Kidney (tissue), 14 donors: ENCODE results near the gene SORBS1. TPM values are rescaled to one million over a fixed set of nuclear protein-coding genes. Genes with fewer than 3 reads are reported as not detected.

Experiments
- DNase-seq, 5 donors: peaks; one replicate each; pipeline ENCODE4 v3.0.0-alpha.2; 2013 to 2020
- FAIRE-seq: peaks from 2 replicates; lab custom pipeline; 2012; peaks lifted over from hg19 to GRCh38; lab: Jason Lieb, UNC
- H3K27ac ChIP-seq, 2 donors: one replicate each; pipeline ENCODE4 v1.7.0; 2013; ENCODE audit warnings: low read depth in 2 of 2, low read length in 2 of 2, inconsistent platforms in 1 of 2
- H3K27me3 ChIP-seq: one replicate; pipeline ENCODE4 v1.7.1; 2013; ENCODE audit warnings: low read length, inconsistent platforms; ENCODE audit not compliant: control insufficient read depth, insufficient read depth
- H3K36me3 ChIP-seq, 3 donors: one replicate each; pipeline versions ENCODE4 v1.7.0 to v1.7.1; 2013; ENCODE audit warnings: low read length in 3 of 3, control low read depth in 1 of 3, inconsistent platforms in 1 of 3; ENCODE audit not compliant: insufficient read depth in 3 of 3, control insufficient read depth in 2 of 3
- H3K4me1 ChIP-seq, 3 donors: one replicate each; pipeline versions ENCODE4 v1.7.0 to v1.7.1; 2013; ENCODE audit warnings: low read length in 3 of 3, inconsistent platforms in 1 of 3, low read depth in 1 of 3; ENCODE audit not compliant: control insufficient read depth in 2 of 3, insufficient read depth in 2 of 3
- H3K4me3 ChIP-seq, 3 donors: one replicate each; pipeline versions ENCODE4 v1.7.0 to v1.8.1; 2013; ENCODE audit warnings: low read length in 3 of 3, control low read depth in 1 of 3, inconsistent platforms in 1 of 3
- H3K9ac ChIP-seq, 3 donors: one replicate each; pipeline versions ENCODE4 v1.7.0 to v1.7.1; 2013; ENCODE audit warnings: low read length in 3 of 3, control low read depth in 1 of 3, inconsistent platforms in 1 of 3
- H3K9me3 ChIP-seq, 3 donors: one replicate each; pipeline versions ENCODE4 v1.7.0 to v1.7.1; 2013; ENCODE audit warnings: low read length in 3 of 3, control low read depth in 1 of 3, inconsistent platforms in 1 of 3; ENCODE audit not compliant: control insufficient read depth in 2 of 3, insufficient read depth in 1 of 3
- CTCF ChIP-seq: IDR thresholded peaks from 3 replicates; pipeline ENCODE4 v1.5.1; 2012; ENCODE audit warnings: mild to moderate bottlenecking, moderate library complexity, borderline replicate concordance; ENCODE audit not compliant: insufficient read depth; ENCODE audit errors: extremely low read depth
- intact Hi-C: fragments of 100-400 bp; cut with DNase I; formaldehyde crosslinking; loops from one replicate; pipeline ENCODE4 v1.11.1; 2022
- polyA plus RNA-seq: library from polyadenylated mRNA; stranded (reverse); fragments of 350-450 nt; fragmentation: Illumina TruSeq; extraction: RNeasy Lipid Tissue Mini Kit (QIAGEN cat#74804); gene quantifications from one replicate; pipeline ENCODE4 v1.2.3, GENCODE V29; 2014; ENCODE audit warnings: low read depth, low replicate concordance; ENCODE audit not compliant: insufficient read depth
- total RNA-seq: library from RNA; stranded (reverse); fragmentation: NEBNext Ultra II Directional; extraction: Animal tissue kit (Norgen Biotek cat#: 25700); gene quantifications from one replicate; pipeline ENCODE4 v1.2.1, GENCODE V29; 2021
- donor health status: control.
- donor health status: control.
- donor health status: control.
- donor health status: control.
- donor health status: control.
- donor health status: DM: yes; HTN: yes; CAD: no.
- donor health status: Normal renal cell carcinoma (clear cell type).

Gene SORBS1
- total and polyA plus RNA-seq, 2 donors from 2014 or later, result 12.2 to 91.7 TPM

- no peaks in the 10 kb centered on the region for H3K9me3 ChIP-seq
- no peak overlapping the region for H3K4me3 ChIP-seq
- FAIRE-seq, result no peak
- H3K27me3 ChIP-seq, result no peaks in the 10 kb centered on the region
- H3K9ac ChIP-seq, result no peak overlapping the region
- no peak for TF ChIP-seq CTCF
- H3K27ac ChIP-seq, result peak overlapping the region in 1 of 2 donors; percentile 9
- no peaks in the 10 kb centered on the region for H3K36me3 ChIP-seq
- peaks cover 0 to 15% (median 12%) of the 10 kb centered on the region in 3 donors for H3K4me1 ChIP-seq
- DNase-seq, result no peak
- intact Hi-C loops, result no loop called here
Observed at GRCh38 chr10:95516774-95517373, 44.3 kb downstream of the SORBS1 start.

GRCh38 chr10:95513941-95514392 is 47.2 kb downstream of the SORBS1 start:
- H3K36me3 ChIP-seq, result no peaks in the 10 kb centered on the region
- no peak overlapping the region for H3K27ac ChIP-seq
- TF ChIP-seq CTCF, result no peak
- no peak for DNase-seq
- FAIRE-seq, result no peak
- no peaks in the 10 kb centered on the region for H3K27me3 ChIP-seq
- intact Hi-C loops, result no loop called here
- H3K9me3 ChIP-seq, result no peaks in the 10 kb centered on the region
- no peak overlapping the region for H3K9ac ChIP-seq
- H3K4me3 ChIP-seq, result no peak overlapping the region
- H3K4me1 ChIP-seq, result peaks cover 0 to 14% (median 11%) of the 10 kb centered on the region in 3 donors

- no peak overlapping the region for H3K27ac ChIP-seq
- no peak for FAIRE-seq
- H3K4me3 ChIP-seq, result no peak overlapping the region
- H3K9me3 ChIP-seq, result no peaks in the 10 kb centered on the region
- DNase-seq, result no peak
- no peak for TF ChIP-seq CTCF
- H3K9ac ChIP-seq, result no peak overlapping the region
- intact Hi-C loops, result no loop called here
- peaks cover 3 to 13% (median 8%) of the 10 kb centered on the region in 3 donors for H3K4me1 ChIP-seq
- no peaks in the 10 kb centered on the region for H3K36me3 ChIP-seq
- H3K27me3 ChIP-seq, result no peaks in the 10 kb centered on the region
Observed at GRCh38 chr10:95513008-95513589, 48.1 kb downstream of the SORBS1 start.
